ENCODE measurements around the gene CSF2RB.

Gene CSF2RB

DNA sequence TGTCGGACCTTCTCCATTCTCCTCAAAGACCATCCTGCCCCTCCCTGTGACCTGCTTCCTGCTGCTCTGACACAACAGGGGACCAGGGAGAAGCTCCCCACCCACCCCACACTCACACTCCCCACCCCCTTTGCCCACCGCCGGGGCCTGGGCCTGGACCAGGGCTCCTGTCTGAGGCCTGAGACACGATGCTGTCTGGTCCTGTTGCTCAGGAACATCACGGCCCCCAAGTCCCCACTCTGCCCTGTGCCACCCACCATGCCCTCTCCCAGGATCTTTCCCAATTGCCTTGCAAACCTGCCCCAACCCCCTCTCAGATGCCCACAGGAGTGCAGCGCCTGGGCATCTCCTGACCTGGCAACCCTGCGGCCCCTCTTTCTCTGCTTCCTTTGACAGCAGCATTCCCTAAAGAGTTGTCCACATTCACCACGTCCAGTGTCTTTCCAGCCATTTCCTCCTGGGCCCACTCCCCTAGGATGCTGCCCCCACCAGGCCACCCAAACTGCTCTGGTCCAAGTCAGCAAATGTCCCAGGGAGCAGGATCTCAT, 10.8 kb downstream of the CSF2RB start:
- in situ Hi-C loops (cut with HindIII; ENCODE audit: low sequenced_read_pairs), result no loop called here
- DNase-seq (ENCODE audit: low read depth, low spot score), result no peak
- H3K4me3 ChIP-seq (ENCODE audit: low read depth, low read length), result no peak overlapping the region
- TF ChIP-seq, protein P1, sequence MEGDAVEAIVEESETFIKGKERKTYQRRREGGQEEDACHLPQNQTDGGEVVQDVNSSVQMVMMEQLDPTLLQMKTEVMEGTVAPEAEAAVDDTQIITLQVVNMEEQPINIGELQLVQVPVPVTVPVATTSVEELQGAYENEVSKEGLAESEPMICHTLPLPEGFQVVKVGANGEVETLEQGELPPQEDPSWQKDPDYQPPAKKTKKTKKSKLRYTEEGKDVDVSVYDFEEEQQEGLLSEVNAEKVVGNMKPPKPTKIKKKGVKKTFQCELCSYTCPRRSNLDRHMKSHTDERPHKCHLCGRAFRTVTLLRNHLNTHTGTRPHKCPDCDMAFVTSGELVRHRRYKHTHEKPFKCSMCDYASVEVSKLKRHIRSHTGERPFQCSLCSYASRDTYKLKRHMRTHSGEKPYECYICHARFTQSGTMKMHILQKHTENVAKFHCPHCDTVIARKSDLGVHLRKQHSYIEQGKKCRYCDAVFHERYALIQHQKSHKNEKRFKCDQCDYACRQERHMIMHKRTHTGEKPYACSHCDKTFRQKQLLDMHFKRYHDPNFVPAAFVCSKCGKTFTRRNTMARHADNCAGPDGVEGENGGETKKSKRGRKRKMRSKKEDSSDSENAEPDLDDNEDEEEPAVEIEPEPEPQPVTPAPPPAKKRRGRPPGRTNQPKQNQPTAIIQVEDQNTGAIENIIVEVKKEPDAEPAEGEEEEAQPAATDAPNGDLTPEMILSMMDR (IDR thresholded peaks at IDR 0.05; ENCODE audit: low read depth, low read length), result no peak

GRCh38 chr22:36925388-36926290, 12.2 kb downstream of the CSF2RB start:
- TF ChIP-seq, protein P1 (IDR thresholded peaks at IDR 0.05; ENCODE audit: low read depth, low read length), result no peak
- in situ Hi-C loops (cut with HindIII; ENCODE audit: low sequenced_read_pairs), result no loop called here
- no peak overlapping the region for H3K4me3 ChIP-seq (ENCODE audit: low read depth, low read length)
- DNase-seq (ENCODE audit: low read depth, low spot score), result no peak

GRCh38 chr22:36926309-36926708, 12.9 kb downstream of the CSF2RB start:
- in situ Hi-C loops (cut with HindIII; ENCODE audit: low sequenced_read_pairs), result no loop called here
- no peak for DNase-seq (ENCODE audit: low read depth, low spot score)

DNA sequence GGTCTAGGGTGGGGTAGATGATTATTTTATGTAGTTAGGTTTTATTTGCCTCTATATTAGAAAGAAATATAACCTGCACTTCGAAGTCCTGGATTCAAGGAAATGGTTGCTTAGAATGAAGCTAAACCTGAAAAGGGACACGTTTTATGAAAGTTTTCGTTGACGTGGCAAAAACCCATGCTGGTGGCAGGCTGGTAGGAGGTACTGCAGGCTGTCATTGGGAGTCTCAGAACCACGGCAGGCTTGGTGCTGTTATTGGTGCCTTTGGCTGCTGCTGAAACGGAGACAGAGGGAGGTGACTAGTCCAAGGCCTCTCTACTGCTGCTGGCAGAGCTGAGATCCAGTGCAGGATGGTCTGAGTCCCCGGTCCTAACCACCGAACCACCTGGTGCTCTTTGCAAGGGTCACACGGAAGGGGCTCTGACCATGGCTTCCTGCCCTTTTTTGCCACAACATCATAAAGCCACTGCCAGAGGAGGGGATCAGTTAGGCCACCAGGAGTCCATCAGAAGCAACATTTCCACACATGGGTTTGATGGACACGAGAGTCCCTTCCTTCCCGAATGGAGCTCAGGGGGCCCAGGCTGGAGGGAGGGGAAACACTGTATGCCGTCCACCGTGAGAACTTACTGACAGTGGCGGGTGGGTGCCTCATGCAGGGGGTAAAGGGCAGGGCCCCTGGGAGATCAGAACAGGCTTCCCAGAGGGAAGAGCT, 13.4 kb downstream of the CSF2RB start:
- in situ Hi-C loops (cut with HindIII; ENCODE audit: low sequenced_read_pairs), result no loop called here
- TF ChIP-seq, protein P1 (IDR thresholded peaks at IDR 0.05; ENCODE audit: low read depth, low read length), result no peak
- H3K4me3 ChIP-seq (ENCODE audit: low read depth, low read length), result no peak overlapping the region
- DNase-seq (ENCODE audit: low read depth, low spot score), result no peak

More at GRCh38 chr22:36926309-36926708, 12.9 kb downstream of the CSF2RB start:
- TF ChIP-seq, protein P1 (IDR thresholded peaks at IDR 0.05; ENCODE audit: low read depth, low read length), result no peak
- no peak overlapping the region for H3K4me3 ChIP-seq (ENCODE audit: low read depth, low read length)

- no peak overlapping the region for H3K4me3 ChIP-seq (ENCODE audit: low read depth, low read length)
- TF ChIP-seq, protein P1 (IDR thresholded peaks at IDR 0.05; ENCODE audit: low read depth, low read length), result no peak
- no peak for DNase-seq (ENCODE audit: low read depth, low spot score)
- in situ Hi-C loops (cut with HindIII; ENCODE audit: low sequenced_read_pairs), result no loop called here
Observed at GRCh38 chr22:36927671-36928070, 14.2 kb downstream of the CSF2RB start.

DNA sequence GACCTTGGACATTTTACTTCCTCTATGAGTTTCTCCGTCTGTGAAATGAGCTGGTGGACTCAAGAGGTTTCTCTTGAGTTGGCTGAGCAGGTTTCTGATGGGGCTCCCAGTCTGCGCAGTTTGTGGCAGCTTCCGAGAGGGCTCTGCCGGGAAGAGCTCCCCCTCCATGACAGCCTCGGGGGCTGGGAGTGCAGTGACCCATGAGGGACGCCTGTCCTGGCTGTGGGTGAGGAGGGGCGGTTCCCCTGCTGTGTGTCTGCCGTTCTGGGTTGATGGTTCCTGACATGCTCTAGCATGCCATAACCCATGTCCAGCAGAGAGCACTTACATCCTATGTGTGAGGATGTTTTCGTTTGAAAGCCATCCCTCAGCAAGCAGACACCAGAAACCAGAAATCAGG, 14.8 kb downstream of the CSF2RB start:
- no peak for DNase-seq (ENCODE audit: low read depth, low spot score)
- TF ChIP-seq, protein P1 (IDR thresholded peaks at IDR 0.05; ENCODE audit: low read depth, low read length), result no peak
- in situ Hi-C loops (cut with HindIII; ENCODE audit: low sequenced_read_pairs), result no loop called here

More for the DNA sequence above, 14.8 kb downstream of the CSF2RB start:
- no peak overlapping the region for H3K4me3 ChIP-seq (ENCODE audit: low read depth, low read length)
